Psoas muscle (tissue), 8 donors: Measurements from ENCODE around the gene NUTF2. TPM values are rescaled to one million over a fixed set of nuclear protein-coding genes. Genes with fewer than 3 reads are reported as not detected.

Experiments used
- ATAC-seq, 4 donors: fragments of 200-7000 bp; cut with Tn5 transposase; one replicate each; pipeline ENCODE4 v1.9.1; 2020; ENCODE audit warnings: moderate library complexity in 3 of 4, mild to moderate bottlenecking in 2 of 4
- DNase-seq, 2 donors: peaks; one replicate each; pipeline ENCODE4 v3.0.0-alpha.2; 2020
- H3K27ac ChIP-seq: fragments of 200-600 bp; one replicate; pipeline ENCODE4 v1.8.0; 2022
- H3K27me3 ChIP-seq, 3 donors: fragments of 200-600 bp in 1 of 3; one replicate each; pipeline versions ENCODE4 v1.6.1 to v1.8.0; 2013 to 2022; ENCODE audit warnings: low read length in 2 of 3, mild to moderate bottlenecking in 2 of 3, moderate library complexity in 1 of 3; ENCODE audit not compliant: insufficient read depth in 3 of 3
- H3K36me3 ChIP-seq, 2 donors: fragments of 200-600 bp in 1 of 2; one replicate each; pipeline versions ENCODE4 v1.6.1 to v1.8.0; 2013 to 2022; ENCODE audit warnings: low read depth in 1 of 2, mild to moderate bottlenecking in 1 of 2, moderate library complexity in 1 of 2; ENCODE audit not compliant: insufficient read depth in 1 of 2
- H3K4me1 ChIP-seq: fragments of 200-600 bp; one replicate; pipeline ENCODE4 v1.8.0; 2022
- H3K4me3 ChIP-seq: fragments of 200-600 bp; one replicate; pipeline ENCODE4 v1.8.0; 2022; ENCODE audit warnings: mild to moderate bottlenecking
- H3K9me3 ChIP-seq: fragments of 200-600 bp; one replicate; pipeline ENCODE4 v1.8.0; 2022
- CTCF ChIP-seq: fragments of 200-600 bp; IDR thresholded peaks from one replicate; pipeline ENCODE4 v1.8.0; 2022; ENCODE audit warnings: antibody characterized with exemption
- WGBS, 3 donors: extraction: QIAGEN DNeasy Blood & Tissue Kit; methylation state at CpG; one replicate each; pipeline versions ENCODE4 v1.1.6 to v1.1.7; 2013; 5-methylcytosine and 5-hydroxymethylcytosine counted together
- intact Hi-C, 2 donors: fragments of 100-400 bp; cut with DNase I; formaldehyde crosslinking; loops; one replicate each; pipeline versions ENCODE4 v1.11.0 to v1.14.2; 2022
- polyA plus RNA-seq, 3 donors: library from polyadenylated mRNA; stranded (reverse); fragments of 200-250 nt; gene quantifications; one replicate each; pipeline ENCODE4 v1.2.3, GENCODE V29; 2013
- total RNA-seq, 4 donors: library from RNA; stranded (reverse); fragmentation: NEBNext Ultra II Directional in 2 of 4; extraction: Animal tissue kit (Norgen Biotek cat#: 25700) in 2 of 4; gene quantifications; one replicate each; pipeline versions ENCODE4 v1.2.1 to v1.2.4, GENCODE V29; 2021 to 2023
- donor health status: healthy with polysubstance abuse.
- donor health status: DM: no; HTN: no; CAD: no; lungs with moderate emphysema.
- donor health status: Bipolar disorder and iron deficiency.
- donor health status: healthy.
- donor health status: DM: yes; HTN: yes; CAD: no.
- donor health status: DM: no; HTN: no; CAD: no.
- donor health status: DM: no; HTN: no; CAD: no.
- donor health status: DM: yes; HTN: yes; CAD: no.

Gene NUTF2
- total and polyA plus RNA-seq, 7 donors, result 77.4 to 170 (median 104) TPM

GRCh38 chr16:67874372-67874771, 27.6 kb downstream of the NUTF2 start:
- Histone ChIP-seq H3K4me1 (peaks cover 31% of the 10 kb centered on the region), H3K4me3 (peak overlapping the region; percentile 100), H3K9me3 (no peaks in the 10 kb centered on the region), H3K36me3 (peaks cover 4 to 65% of the 10 kb centered on the region in 2 donors), H3K27me3 (no peaks in the 10 kb centered on the region), H3K27ac (peak overlapping the region; percentile 87)
- WGBS, 3 donors, result 36 to 44% (median 39%) methylated on average over 3 of the region's 3 CpGs
- intact Hi-C loops, result no loop called here
- ATAC-seq (no peak), DNase-seq (no peak)
- TF ChIP-seq CTCF, result no peak

GRCh38 chr16:67877064-67877463, 30.3 kb downstream of the NUTF2 start:
- intact Hi-C loops, result no loop called here
- Histone ChIP-seq H3K27ac (no peak overlapping the region), H3K4me3 (no peak overlapping the region), H3K9me3 (no peaks in the 10 kb centered on the region), H3K4me1 (peaks cover 58% of the 10 kb centered on the region), H3K27me3 (no peaks in the 10 kb centered on the region), H3K36me3 (peaks cover 6 to 64% of the 10 kb centered on the region in 2 donors)
- no peak for DNase-seq
- ATAC-seq, result no peak
- 93 to 96% (median 95%) methylated on average over 11 of the region's 11 CpGs for WGBS, 3 donors
- TF ChIP-seq CTCF, result no peak

GRCh38 chr16:67878232-67878631, 31.5 kb downstream of the NUTF2 start:
- Histone ChIP-seq H3K27me3 (no peaks in the 10 kb centered on the region), H3K4me1 (peaks cover 60% of the 10 kb centered on the region), H3K36me3 (peaks cover 6 to 69% of the 10 kb centered on the region in 2 donors), H3K9me3 (no peaks in the 10 kb centered on the region), H3K27ac (no peak overlapping the region), H3K4me3 (no peak overlapping the region)
- DNase-seq, result no peak
- ATAC-seq, result no peak
- 83 to 89% (median 88%) methylated on average over 6 of the region's 6 CpGs for WGBS, 3 donors
- intact Hi-C loops, result no loop called here
- TF ChIP-seq CTCF, result no peak

GRCh38 chr16:67878846-67879245, 32.1 kb downstream of the NUTF2 start:
- 94 to 97% (median 94%) methylated on average over 9 of the region's 9 CpGs for WGBS, 3 donors
- Histone ChIP-seq H3K4me1 (peaks cover 63% of the 10 kb centered on the region), H3K4me3 (no peak overlapping the region), H3K27ac (no peak overlapping the region), H3K9me3 (no peaks in the 10 kb centered on the region), H3K27me3 (no peaks in the 10 kb centered on the region), H3K36me3 (peaks cover 6 to 75% of the 10 kb centered on the region in 2 donors)
- intact Hi-C loops, result no loop called here
- TF ChIP-seq CTCF, result no peak
- DNase-seq, result no peak
- no peak for ATAC-seq

- H3K4me3 ChIP-seq, result no peak overlapping the region
- WGBS, 3 donors, result 91 to 93% (median 91%) methylated on average over 12 of the region's 12 CpGs
Observed at GRCh38 chr16:67879462-67879861, 32.7 kb downstream of the NUTF2 start.

More at GRCh38 chr16:67879462-67879861, 32.7 kb downstream of the NUTF2 start:
- Histone ChIP-seq H3K9me3 (no peaks in the 10 kb centered on the region), H3K36me3 (peaks cover 6 to 81% of the 10 kb centered on the region in 2 donors), H3K4me1 (peaks cover 63% of the 10 kb centered on the region), H3K27me3 (no peaks in the 10 kb centered on the region), H3K27ac (peak overlapping the region; percentile 93)
- DNase-seq, result no peak
- no peak for TF ChIP-seq CTCF
- intact Hi-C loops, result no loop called here
- no peak for ATAC-seq
